ENCODE data around the gene CGB2. TPM values are rescaled to one million over a fixed set of nuclear protein-coding genes. Genes with fewer than 3 reads are reported as not detected.
"Not testable (repeated sequence)": the region's sequence is repeated elsewhere in the genome, so short reads cannot be mapped to it uniquely, and the experiment has no call there.

CGB2 gene
- total and polyA plus RNA-seq, 2 donors from 2014 or later = not detected

DNA sequence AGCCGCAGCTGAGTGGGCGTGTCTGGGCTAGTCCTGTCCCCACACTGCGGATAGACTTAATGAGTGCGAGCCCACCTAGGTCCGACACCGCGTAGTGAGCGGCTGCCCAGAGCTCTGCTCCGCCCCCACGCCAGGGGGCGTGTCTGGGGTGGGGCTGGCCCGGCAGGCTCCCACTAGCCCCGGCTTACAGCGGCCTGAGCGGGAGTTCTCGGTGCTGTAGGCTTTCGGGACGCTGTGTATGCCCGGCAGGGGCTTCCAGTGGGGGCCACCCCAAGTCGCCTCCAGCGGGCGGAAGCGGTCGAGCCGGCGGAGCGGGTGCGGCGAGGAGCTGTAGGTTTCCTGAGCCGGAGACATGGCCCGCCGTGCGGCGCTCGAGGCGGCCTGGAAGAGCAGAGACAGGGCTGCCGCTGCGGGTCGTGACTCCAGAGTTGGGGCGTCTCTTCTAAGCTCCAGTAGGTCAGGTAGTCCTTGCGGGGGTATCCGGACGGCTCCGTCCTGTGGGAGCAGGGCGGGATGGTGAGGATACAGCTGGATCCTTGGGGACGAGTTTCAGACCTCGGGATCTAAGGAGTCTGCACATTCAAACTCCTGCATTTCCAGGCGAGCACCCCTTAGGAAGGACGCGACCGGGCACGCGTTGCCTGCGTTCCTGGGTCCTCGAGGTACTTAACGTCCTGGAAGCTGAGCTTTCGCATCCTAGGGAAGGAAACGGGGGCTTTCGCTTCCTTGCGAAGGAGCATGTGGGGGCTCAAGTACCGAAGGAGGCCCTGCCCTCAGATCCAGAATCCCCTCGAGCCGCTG lies 24.6 kb downstream of the CGB2 start:
- Histone ChIP-seq H3K9me3 (ENCODE audit: control insufficient read depth in 2 of 3, insufficient read depth in 1 of 3, low read length in 3 of 3) (no peaks in the 10 kb centered on the region), H3K36me3 (ENCODE audit: control insufficient read depth in 2 of 3, insufficient read depth in 3 of 3, low read length in 3 of 3) (no peaks in the 10 kb centered on the region), H3K4me3 (ENCODE audit: low read length in 3 of 3) (peak overlapping the region; percentile 11 to 60 (median 53)), H3K27me3 (ENCODE audit: control insufficient read depth, insufficient read depth, low read length) (peaks cover 5% of the 10 kb centered on the region), H3K9ac (ENCODE audit: low read length in 3 of 3) (peak overlapping the region in 2 of 3 donors; percentile 26 to 32), H3K27ac (ENCODE audit: low read depth in 2 of 2, low read length in 2 of 2) (no peak overlapping the region), H3K4me1 (ENCODE audit: control insufficient read depth in 2 of 3, insufficient read depth in 2 of 3, low read depth in 1 of 3, low read length in 3 of 3) (peaks cover 0 to 4% (median 0%) of the 10 kb centered on the region in 3 donors)
- intact Hi-C loops (cut with DNase I) = no loop called here
- DNase-seq (peak; percentile 67 to 85 (median 74)), FAIRE-seq (no peak)
- TF ChIP-seq, protein P1, sequence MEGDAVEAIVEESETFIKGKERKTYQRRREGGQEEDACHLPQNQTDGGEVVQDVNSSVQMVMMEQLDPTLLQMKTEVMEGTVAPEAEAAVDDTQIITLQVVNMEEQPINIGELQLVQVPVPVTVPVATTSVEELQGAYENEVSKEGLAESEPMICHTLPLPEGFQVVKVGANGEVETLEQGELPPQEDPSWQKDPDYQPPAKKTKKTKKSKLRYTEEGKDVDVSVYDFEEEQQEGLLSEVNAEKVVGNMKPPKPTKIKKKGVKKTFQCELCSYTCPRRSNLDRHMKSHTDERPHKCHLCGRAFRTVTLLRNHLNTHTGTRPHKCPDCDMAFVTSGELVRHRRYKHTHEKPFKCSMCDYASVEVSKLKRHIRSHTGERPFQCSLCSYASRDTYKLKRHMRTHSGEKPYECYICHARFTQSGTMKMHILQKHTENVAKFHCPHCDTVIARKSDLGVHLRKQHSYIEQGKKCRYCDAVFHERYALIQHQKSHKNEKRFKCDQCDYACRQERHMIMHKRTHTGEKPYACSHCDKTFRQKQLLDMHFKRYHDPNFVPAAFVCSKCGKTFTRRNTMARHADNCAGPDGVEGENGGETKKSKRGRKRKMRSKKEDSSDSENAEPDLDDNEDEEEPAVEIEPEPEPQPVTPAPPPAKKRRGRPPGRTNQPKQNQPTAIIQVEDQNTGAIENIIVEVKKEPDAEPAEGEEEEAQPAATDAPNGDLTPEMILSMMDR (IDR thresholded peaks at IDR 0.05; ENCODE audit: borderline replicate concordance, extremely low read depth, insufficient read depth) = peak; percentile 19

DNA sequence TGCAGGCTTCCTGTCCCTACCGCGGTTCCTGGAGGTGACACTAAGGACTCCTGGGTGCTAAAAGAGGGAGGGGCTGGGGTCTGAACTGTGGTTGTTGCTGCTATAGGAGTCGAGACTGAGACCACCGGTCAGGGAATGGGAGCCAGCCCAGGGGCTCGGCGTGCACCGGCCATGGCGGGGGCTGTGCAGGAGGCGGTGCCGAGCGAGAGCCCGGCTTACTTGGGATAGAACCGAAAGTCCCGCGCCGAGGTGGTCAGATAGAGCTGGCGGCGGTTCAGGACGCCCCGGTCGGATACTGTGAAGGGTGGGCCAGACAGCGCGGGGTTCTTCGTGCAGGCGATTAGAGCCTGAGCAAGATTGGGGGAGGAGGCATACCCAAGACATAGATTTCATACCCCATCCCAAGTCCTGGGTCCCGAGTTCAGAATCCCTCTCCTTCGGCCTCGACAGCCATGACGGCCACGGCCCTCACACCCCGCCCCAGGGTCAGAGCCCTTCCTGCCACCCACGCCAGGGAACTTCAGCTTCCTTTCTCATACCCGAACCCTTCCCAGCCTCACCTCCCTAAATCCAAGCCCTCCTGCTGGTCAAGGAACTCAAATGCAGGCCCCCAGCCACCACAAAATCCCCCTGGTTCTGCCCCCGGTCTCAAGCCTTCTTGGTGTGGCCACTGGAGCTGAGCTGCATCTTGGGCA lies 25.4 kb downstream of the CGB2 start:
- DNase-seq = peak in 1 of 5 donors; percentile 52
- FAIRE-seq; H3K27ac ChIP-seq (ENCODE audit: low read depth in 2 of 2, low read length in 2 of 2); intact Hi-C loops (cut with DNase I); H3K36me3 ChIP-seq (ENCODE audit: control insufficient read depth in 2 of 3, insufficient read depth in 3 of 3, low read length in 3 of 3); H3K4me1 ChIP-seq (ENCODE audit: control insufficient read depth in 2 of 3, insufficient read depth in 2 of 3, low read depth in 1 of 3, low read length in 3 of 3); H3K27me3 ChIP-seq (ENCODE audit: control insufficient read depth, insufficient read depth, low read length); H3K9me3 ChIP-seq (ENCODE audit: control insufficient read depth in 2 of 3, insufficient read depth in 1 of 3, low read length in 3 of 3): not testable (repeated sequence)
- peak overlapping the region in 2 of 3 donors; percentile 26 to 29 for H3K9ac ChIP-seq (ENCODE audit: low read length in 3 of 3)
- peak overlapping the region; percentile 11 to 60 (median 53) for H3K4me3 ChIP-seq (ENCODE audit: low read length in 3 of 3)

DNA sequence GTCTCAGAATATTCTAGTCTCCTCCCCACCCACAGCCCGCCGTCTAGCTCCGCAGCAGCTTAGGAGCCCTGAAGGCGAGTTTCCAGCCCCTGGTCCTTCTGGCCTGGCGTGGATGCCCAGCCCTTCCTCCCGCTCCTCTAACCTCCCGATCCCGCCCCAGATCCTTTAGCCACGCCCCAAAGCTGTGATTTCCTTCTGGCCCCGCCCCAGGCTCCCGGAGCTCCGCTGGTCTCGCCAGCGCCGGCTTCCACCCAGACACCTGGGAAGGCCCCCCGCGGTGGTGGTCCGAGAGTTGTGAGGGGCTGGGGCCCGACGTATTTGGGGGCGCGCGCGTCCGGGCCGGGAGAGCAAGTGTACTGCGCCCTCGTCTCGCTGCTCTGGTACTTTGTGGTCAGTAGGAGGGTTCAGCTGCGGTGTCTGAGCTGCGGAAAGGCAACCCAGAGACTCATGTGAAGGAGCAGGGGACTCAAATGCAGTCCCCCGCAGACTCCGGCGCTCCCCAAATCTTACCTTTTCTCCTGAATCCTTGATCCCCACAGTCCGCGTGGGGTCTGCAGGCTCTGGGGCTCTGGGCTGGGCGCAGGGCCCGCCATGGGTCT lies 26.0 kb downstream of the CGB2 start, which contains the start of gene CGB7:
Gene CGB7, minus strand, starts transcription at position 114 of the 599 bp plus-strand sequence. CDS start 2,374 bp downstream, outside the sequence.
- Histone ChIP-seq H3K9me3 (ENCODE audit: control insufficient read depth in 2 of 3, insufficient read depth in 1 of 3, low read length in 3 of 3) (no peaks in the 10 kb centered on the region), H3K36me3 (ENCODE audit: control insufficient read depth in 2 of 3, insufficient read depth in 3 of 3, low read length in 3 of 3) (no peaks in the 10 kb centered on the region), H3K27me3 (ENCODE audit: control insufficient read depth, insufficient read depth, low read length) (peaks cover 5% of the 10 kb centered on the region), H3K27ac (ENCODE audit: low read depth in 2 of 2, low read length in 2 of 2) (no peak within 1 kb of the TSS), H3K4me1 (ENCODE audit: control insufficient read depth in 2 of 3, insufficient read depth in 2 of 3, low read depth in 1 of 3, low read length in 3 of 3) (peaks cover 0 to 4% (median 0%) of the 10 kb centered on the region in 3 donors), H3K4me3 (ENCODE audit: low read length in 3 of 3) (peak within 1 kb of the TSS; percentile 11 to 60 (median 53)), H3K9ac (ENCODE audit: low read length in 3 of 3) (peak within 1 kb of the TSS in 2 of 3 donors; percentile 26 to 29)
- DNase-seq = peak; percentile 72 to 86 (median 84)
- intact Hi-C loops (cut with DNase I) = no loop called here
- no peak for FAIRE-seq
- TF ChIP-seq, protein P1 (IDR thresholded peaks at IDR 0.05; ENCODE audit: borderline replicate concordance, extremely low read depth, insufficient read depth) = no peak

Data from kidney (tissue), 14 donors.